Esophagus (tissue), 2 donors: ENCODE results near the gene ANXA5. TPM values are rescaled to one million over a fixed set of nuclear protein-coding genes. Genes with fewer than 3 reads are reported as not detected.
"Not testable (repeated sequence)": the region's sequence is repeated elsewhere in the genome, so short reads cannot be mapped to it uniquely, and the experiment has no call there.

ENCODE experiments used
- H3K27ac ChIP-seq, 2 donors: one replicate each; pipeline ENCODE4 v1.5.1; 2013; ENCODE audit warnings: low read depth in 2 of 2, mild to moderate bottlenecking in 2 of 2, inconsistent platforms in 1 of 2, low read length in 1 of 2, moderate library complexity in 1 of 2
- H3K27me3 ChIP-seq, 2 donors: one replicate each; pipeline ENCODE4 v1.6.1; 2013; ENCODE audit warnings: low read length in 2 of 2, control low read depth in 1 of 2, mild to moderate bottlenecking in 1 of 2; ENCODE audit not compliant: insufficient read depth in 2 of 2, control insufficient read depth in 1 of 2
- H3K36me3 ChIP-seq, 2 donors: one replicate each; pipeline ENCODE4 v1.6.1; 2013; ENCODE audit warnings: low read length in 1 of 2; ENCODE audit not compliant: control insufficient read depth in 2 of 2, insufficient read depth in 2 of 2
- H3K4me1 ChIP-seq, 2 donors: one replicate each; pipeline ENCODE4 v1.6.1; 2013; ENCODE audit warnings: low read length in 1 of 2; ENCODE audit not compliant: control insufficient read depth in 2 of 2, insufficient read depth in 2 of 2
- H3K4me3 ChIP-seq, 2 donors: one replicate each; pipeline ENCODE4 v1.5.1; 2013; ENCODE audit warnings: low read length in 2 of 2, mild to moderate bottlenecking in 2 of 2, low read depth in 1 of 2, moderate library complexity in 1 of 2
- H3K9me3 ChIP-seq, 2 donors: one replicate each; pipeline ENCODE4 v1.6.1; 2013; ENCODE audit warnings: mild to moderate bottlenecking in 2 of 2, low read depth in 1 of 2, low read length in 1 of 2, moderate library complexity in 1 of 2; ENCODE audit not compliant: control insufficient read depth in 2 of 2, insufficient read depth in 1 of 2
- WGBS, 2 donors: extraction: QIAGEN DNeasy Blood & Tissue Kit; methylation state at CpG; one replicate each; pipeline ENCODE4 v1.1.7; 2013; 5-methylcytosine and 5-hydroxymethylcytosine counted together
- polyA plus RNA-seq, 2 donors: library from polyadenylated mRNA; stranded (reverse); fragments of 200-250 nt; gene quantifications; one replicate each; pipeline ENCODE4 v1.2.3, GENCODE V29; 2013
- donor health status: healthy with polysubstance abuse.
- donor health status: Bipolar disorder and iron deficiency.

The ANXA5 gene
- polyA plus RNA-seq, 2 donors = 86.3 to 97.2 TPM

DNA sequence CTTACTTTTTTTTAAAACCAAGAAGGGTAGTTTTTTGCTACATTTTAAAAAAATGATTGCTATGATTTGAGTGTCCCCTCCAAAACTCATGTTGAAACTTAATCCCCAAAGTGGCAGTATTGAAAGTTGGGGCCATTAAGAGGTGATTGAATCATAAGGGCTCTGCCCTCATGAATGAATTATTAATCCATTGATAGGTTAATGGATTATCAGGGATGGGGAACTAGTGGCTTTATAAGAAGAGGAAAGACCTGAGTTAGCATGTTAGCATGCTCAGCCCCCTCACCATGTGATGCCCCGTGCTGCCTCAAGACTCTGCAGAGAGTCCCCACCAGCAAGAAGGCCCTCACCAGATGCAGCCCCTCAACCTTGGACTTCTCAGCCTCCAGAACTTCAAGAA lies 37.2 kb upstream of the ANXA5 start:
- 73 to 90% methylated on average over 1 of the region's 1 CpG for WGBS, 2 donors
- no peak overlapping the region for H3K27ac ChIP-seq

DNA sequence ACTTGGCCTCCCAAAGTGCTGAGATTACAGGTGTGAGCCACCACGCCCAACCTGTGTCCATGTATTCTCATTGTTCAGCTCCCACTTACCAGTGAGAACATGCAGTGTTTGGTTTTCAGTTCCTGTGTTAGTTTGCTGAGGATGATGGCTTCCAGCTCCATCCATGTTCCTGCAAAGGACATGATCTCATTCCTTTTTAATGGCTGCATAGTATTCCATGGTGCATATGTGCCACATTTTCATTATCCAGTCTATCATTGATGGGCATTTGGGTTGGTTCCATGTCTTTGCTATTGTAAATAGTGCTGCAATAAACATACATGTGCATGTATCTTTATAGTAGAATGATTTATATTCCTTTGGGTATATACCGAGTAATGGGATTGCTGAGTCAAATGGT lies 33.0 kb upstream of the ANXA5 start:
- H3K27me3 ChIP-seq, H3K36me3 ChIP-seq, H3K27ac ChIP-seq, H3K9me3 ChIP-seq, H3K4me3 ChIP-seq, H3K4me1 ChIP-seq: not testable (repeated sequence)
- 94 to 98% methylated on average over 2 of the region's 2 CpGs for WGBS, 2 donors

More for the DNA sequence above, 37.2 kb upstream of the ANXA5 start:
- Histone ChIP-seq H3K4me3 (no peak overlapping the region), H3K4me1 (no peaks in the 10 kb centered on the region), H3K27me3 (no peaks in the 10 kb centered on the region), H3K9me3 (no peaks in the 10 kb centered on the region), H3K36me3 (no peaks in the 10 kb centered on the region)

DNA sequence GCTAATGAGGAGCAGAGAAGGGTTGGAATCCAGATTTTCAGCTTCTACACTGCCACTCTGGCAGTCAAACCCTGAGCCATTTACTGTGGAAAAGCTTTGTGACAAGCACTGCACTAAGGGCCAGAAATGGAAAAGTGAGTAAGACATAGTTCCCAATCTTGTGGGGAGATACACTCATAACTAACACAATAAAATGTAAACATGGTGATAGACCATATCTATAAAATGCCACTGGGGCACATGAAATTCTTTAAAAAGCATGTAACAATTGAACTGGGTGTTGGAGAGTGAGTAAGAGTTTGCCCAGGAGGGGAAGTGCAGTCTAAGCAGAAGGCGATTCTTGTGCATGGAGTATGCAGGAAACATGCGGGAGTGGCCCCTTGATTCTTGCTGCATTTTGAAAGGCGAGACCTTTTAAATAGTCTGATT lies 32.0 kb upstream of the ANXA5 start:
- 69 to 73% methylated on average over 3 of the region's 3 CpGs for WGBS, 2 donors
- no peaks in the 10 kb centered on the region for H3K9me3 ChIP-seq
- no peaks in the 10 kb centered on the region for H3K36me3 ChIP-seq
- H3K4me1 ChIP-seq = no peaks in the 10 kb centered on the region
- no peaks in the 10 kb centered on the region for H3K27me3 ChIP-seq
- no peak overlapping the region for H3K27ac ChIP-seq
- H3K4me3 ChIP-seq = no peak overlapping the region

DNA sequence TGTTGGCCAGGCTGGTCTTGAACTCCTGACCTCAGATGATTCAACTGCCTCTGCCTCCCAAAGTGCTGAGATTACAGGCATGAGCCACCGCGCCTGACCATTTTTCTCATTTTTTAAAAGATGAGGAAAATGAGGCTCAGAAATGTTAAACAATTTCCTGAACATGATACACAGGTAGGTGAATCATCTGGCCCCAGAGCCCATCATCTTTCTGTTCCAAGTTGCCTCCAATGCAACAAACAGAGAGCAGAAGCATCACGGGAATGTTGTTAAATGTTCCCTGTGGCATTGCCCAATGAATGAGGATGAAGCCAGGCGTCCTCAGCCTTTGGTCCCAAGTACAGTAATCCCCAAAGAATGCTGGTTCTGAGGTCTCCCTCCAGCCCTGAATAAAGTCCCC lies 31.3 kb upstream of the ANXA5 start:
- H3K4me3 ChIP-seq = no peak overlapping the region
- no peak overlapping the region for H3K27ac ChIP-seq
- H3K4me1 ChIP-seq = no peaks in the 10 kb centered on the region
- no peaks in the 10 kb centered on the region for H3K27me3 ChIP-seq
- H3K36me3 ChIP-seq = no peaks in the 10 kb centered on the region
- WGBS, 2 donors = 68 to 71% methylated on average over 4 of the region's 4 CpGs
- H3K9me3 ChIP-seq = no peaks in the 10 kb centered on the region

DNA sequence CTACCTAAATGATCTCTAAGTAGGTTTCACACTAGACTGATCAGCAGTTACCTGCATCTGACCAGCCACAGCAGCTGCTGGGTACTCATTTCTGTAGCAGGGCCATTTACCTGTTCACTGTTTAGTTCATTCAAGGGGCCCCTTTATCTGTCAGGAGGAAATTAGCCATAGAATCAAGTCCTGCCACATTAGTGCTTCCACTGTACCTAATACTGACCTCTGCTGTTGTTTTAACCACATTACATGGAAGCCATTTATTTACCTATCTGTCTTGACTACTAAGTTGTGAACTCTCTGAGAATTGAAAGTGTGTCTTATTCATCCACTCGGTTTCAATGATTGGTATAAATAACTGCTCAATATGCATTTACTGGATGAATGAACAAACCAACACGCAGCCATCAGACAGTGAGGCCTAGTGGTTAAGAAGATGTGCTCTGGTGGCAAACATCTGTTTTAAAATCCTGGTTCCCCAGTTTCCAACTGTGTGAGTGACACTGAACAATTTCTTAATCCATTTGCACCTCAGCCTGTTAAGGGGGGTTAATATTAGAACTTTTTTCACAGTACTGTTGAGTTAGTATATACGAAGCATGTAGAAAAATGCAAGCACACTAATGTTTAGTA lies 30.0 kb upstream of the ANXA5 start:
- Histone ChIP-seq H3K9me3 (no peaks in the 10 kb centered on the region), H3K4me1 (no peaks in the 10 kb centered on the region), H3K4me3 (no peak overlapping the region), H3K27ac (no peak overlapping the region), H3K27me3 (no peaks in the 10 kb centered on the region), H3K36me3 (no peaks in the 10 kb centered on the region)
- 39 to 41% methylated on average over 3 of the region's 3 CpGs for WGBS, 2 donors

GRCh38 chr4:121724671-121725070 lies 27.9 kb upstream of the ANXA5 start:
- Histone ChIP-seq H3K4me1 (no peaks in the 10 kb centered on the region), H3K36me3 (no peaks in the 10 kb centered on the region), H3K27me3 (no peaks in the 10 kb centered on the region), H3K4me3 (no peak overlapping the region), H3K27ac (no peak overlapping the region), H3K9me3 (no peaks in the 10 kb centered on the region)
- WGBS, 2 donors = 93 to 94% methylated on average over 1 of the region's 1 CpG

DNA sequence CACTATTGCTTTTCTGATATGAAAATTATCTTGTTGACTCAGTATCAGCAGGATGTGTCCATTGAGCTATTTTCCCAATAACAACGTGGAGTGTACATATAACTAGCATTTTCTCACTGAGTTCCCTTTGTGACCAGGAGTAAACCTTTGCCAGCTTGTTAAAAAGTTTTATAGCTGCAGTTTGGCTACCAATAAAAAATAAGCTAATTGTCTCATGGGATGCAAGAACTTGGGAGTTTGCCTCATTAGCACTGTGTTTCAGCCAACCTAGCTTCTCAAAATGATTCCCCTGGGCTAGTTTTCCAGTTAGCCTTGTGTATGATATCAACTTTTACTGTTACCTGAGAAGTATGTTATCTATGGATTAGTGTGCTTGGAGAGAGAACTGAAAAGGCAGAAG lies 24.9 kb upstream of the ANXA5 start:
- WGBS, 2 donors = 51 to 74% methylated on average over 1 of the region's 1 CpG
- H3K9me3 ChIP-seq = no peaks in the 10 kb centered on the region
- H3K27ac ChIP-seq = no peak overlapping the region
- no peaks in the 10 kb centered on the region for H3K36me3 ChIP-seq
- no peak overlapping the region for H3K4me3 ChIP-seq
- no peaks in the 10 kb centered on the region for H3K27me3 ChIP-seq
- no peaks in the 10 kb centered on the region for H3K4me1 ChIP-seq

GRCh38 chr4:121720109-121720508 lies 23.3 kb upstream of the ANXA5 start:
- no peak overlapping the region for H3K27ac ChIP-seq
- no peaks in the 10 kb centered on the region for H3K27me3 ChIP-seq
- H3K9me3 ChIP-seq = no peaks in the 10 kb centered on the region
- H3K4me3 ChIP-seq = no peak overlapping the region
- WGBS, 2 donors = 72 to 76% methylated on average over 1 of the region's 1 CpG
- no peaks in the 10 kb centered on the region for H3K36me3 ChIP-seq
- H3K4me1 ChIP-seq = no peaks in the 10 kb centered on the region

DNA sequence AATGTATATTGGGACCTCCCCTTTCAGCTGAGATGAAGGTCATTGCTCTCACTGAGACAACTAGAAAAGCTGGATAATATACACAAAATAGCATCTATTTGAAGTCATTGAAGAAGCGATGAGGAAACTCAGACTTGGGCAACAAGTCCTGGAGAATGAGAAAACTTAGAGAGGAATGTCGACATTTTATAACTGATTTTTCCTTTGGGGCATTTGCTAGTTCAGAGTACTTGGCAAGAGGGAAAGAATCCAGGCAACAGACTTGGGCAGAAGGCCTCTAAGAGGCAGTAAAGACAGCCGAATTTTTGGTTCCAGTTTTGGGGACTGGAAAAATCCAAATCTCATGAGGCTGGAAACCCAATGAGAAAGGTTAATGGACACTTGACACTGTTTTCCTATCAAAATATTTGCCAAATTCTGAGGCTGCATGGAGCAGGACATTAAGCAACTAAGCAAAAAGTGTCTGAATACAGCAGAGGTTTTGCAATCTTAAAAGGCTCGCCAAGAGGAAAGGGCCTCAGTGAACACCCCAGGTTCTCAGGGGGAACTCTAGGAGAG lies 21.0 kb upstream of the ANXA5 start:
- 56 to 59% methylated on average over 4 of the region's 4 CpGs for WGBS, 2 donors
- Histone ChIP-seq H3K9me3 (no peaks in the 10 kb centered on the region), H3K27ac (no peak overlapping the region)

GRCh38 chr4:121714548-121714947 lies 17.8 kb upstream of the ANXA5 start:
- H3K27ac ChIP-seq = no peak overlapping the region
- 78 to 83% methylated on average over 4 of the region's 4 CpGs for WGBS, 2 donors

More for the DNA sequence above, 21.0 kb upstream of the ANXA5 start:
- Histone ChIP-seq H3K4me3 (no peak overlapping the region), H3K36me3 (no peaks in the 10 kb centered on the region), H3K27me3 (no peaks in the 10 kb centered on the region), H3K4me1 (no peaks in the 10 kb centered on the region)

More at GRCh38 chr4:121714548-121714947, 17.8 kb upstream of the ANXA5 start:
- no peaks in the 10 kb centered on the region for H3K36me3 ChIP-seq
- H3K4me1 ChIP-seq = no peaks in the 10 kb centered on the region
- H3K9me3 ChIP-seq = no peaks in the 10 kb centered on the region
- no peaks in the 10 kb centered on the region for H3K27me3 ChIP-seq
- no peak overlapping the region for H3K4me3 ChIP-seq
